Measurements from ENCODE around the gene LYRM2.
"Not testable (repeated sequence)": the region's sequence is repeated elsewhere in the genome, so short reads cannot be mapped to it uniquely, and the experiment has no call there.

LYRM2 gene

DNA sequence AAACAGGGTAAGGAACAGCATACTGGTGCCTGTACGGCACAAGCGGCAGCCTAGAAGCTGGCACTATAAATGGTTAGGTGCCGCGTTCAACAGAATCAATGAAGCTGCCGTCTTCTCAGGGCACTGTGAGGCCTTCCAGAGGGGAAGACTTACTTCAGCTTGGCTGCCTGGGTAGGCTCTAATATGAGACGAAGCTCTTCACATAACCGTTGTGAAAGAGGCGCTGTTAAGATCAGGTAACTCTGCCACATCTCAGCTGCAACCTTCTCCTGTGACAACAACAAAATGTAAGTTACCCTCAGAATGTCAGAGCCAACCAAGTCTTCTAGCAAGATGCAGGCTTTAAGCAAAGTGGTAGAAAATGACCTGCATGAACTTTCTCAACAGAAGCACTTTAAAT lies 12.0 kb upstream of the LYRM2 start:
- no peak overlapping the region for H3K4me3 ChIP-seq (ENCODE audit: low read depth, low read length)
- TF ChIP-seq, protein P1, sequence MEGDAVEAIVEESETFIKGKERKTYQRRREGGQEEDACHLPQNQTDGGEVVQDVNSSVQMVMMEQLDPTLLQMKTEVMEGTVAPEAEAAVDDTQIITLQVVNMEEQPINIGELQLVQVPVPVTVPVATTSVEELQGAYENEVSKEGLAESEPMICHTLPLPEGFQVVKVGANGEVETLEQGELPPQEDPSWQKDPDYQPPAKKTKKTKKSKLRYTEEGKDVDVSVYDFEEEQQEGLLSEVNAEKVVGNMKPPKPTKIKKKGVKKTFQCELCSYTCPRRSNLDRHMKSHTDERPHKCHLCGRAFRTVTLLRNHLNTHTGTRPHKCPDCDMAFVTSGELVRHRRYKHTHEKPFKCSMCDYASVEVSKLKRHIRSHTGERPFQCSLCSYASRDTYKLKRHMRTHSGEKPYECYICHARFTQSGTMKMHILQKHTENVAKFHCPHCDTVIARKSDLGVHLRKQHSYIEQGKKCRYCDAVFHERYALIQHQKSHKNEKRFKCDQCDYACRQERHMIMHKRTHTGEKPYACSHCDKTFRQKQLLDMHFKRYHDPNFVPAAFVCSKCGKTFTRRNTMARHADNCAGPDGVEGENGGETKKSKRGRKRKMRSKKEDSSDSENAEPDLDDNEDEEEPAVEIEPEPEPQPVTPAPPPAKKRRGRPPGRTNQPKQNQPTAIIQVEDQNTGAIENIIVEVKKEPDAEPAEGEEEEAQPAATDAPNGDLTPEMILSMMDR (IDR thresholded peaks at IDR 0.05; ENCODE audit: low read depth, low read length, missing control alignments): no peak
- no peak for DNase-seq (ENCODE audit: low read depth)

DNA sequence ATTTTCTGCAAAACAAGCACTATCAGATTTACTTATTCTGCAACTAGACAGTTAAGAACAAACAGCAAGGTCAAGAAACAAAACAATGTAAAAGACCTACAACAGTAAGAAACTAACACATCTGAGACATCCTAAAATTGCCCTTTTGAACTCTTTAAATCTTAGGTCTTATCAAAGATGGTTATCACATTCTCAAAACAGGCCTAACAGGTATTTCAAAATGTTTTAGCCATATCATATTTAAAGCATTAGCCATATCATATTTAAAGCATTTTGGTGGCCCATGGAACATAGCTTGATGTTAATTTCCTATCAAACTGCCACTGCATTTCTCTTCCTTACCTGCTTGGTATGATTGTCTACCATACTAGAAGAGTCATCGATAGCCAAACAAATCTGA lies 11.1 kb upstream of the LYRM2 start:
- DNase-seq (ENCODE audit: low read depth): no peak
- TF ChIP-seq, protein P1 (IDR thresholded peaks at IDR 0.05; ENCODE audit: low read depth, low read length, missing control alignments): no peak
- H3K4me3 ChIP-seq (ENCODE audit: low read depth, low read length): no peak overlapping the region

DNA sequence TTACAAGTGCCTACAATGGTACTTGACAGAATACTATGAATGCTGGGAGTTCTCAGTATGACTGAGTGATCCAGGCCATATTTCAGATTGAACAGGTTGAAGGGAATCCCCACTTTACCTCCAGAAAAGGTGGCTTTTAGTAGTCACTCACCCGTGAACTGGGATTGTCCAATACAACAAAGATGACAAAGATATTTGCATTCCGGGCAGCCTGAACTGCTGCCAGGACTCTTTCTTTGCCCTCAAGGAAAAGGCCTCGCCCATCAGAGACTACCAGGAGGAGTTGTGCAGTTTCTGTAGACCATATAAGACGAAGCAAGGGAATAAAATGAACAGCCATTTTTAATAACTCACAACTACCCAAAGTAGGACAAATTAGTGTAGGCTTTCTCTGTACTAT lies 6.3 kb upstream of the LYRM2 start:
- DNase-seq (ENCODE audit: low read depth): no peak
- no peak overlapping the region for H3K4me3 ChIP-seq (ENCODE audit: low read depth, low read length)
- TF ChIP-seq, protein P1 (IDR thresholded peaks at IDR 0.05; ENCODE audit: low read depth, low read length, missing control alignments): no peak

DNA sequence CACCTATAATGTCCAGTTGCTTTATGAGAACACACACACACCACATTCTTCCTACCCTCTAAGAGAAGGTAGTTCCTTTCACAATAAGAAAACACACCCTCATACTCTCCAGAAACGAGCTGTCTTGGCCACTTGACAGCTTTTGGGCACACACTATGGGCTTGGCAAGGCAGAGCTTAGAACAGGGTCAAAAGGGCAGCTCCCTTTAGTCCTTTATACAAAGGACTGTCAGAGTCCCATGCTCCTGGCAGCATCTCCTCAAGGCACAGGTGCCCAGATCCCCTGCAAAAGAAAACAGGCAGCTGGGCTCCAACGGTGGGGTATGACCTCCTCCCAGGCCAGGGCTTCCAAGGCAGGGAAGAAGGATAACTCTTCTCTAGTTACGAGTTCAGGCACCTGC lies 4.9 kb upstream of the LYRM2 start:
- no peak for DNase-seq (ENCODE audit: low read depth)
- TF ChIP-seq, protein P1 (IDR thresholded peaks at IDR 0.05; ENCODE audit: low read depth, low read length, missing control alignments): no peak
- H3K4me3 ChIP-seq (ENCODE audit: low read depth, low read length): no peak overlapping the region

DNA sequence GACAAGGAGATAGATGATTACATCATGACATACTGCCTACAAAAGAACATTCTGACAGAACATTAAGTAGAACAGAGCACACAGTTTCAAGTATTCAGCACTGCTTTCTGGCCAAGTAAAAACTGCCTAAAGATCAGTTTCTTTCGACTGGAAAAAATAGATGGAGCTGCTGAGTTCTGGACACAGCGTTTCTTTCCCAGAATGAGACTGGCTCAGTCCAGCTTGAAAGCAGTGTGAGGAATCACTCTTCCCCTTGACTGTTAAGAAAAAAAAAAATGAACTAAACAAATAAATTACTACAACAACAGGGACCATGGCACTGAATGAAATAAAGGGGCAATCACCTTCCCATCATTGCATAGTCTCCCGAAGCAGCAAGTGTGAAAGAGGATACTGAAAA lies 4.4 kb upstream of the LYRM2 start:
- H3K4me3 ChIP-seq (ENCODE audit: low read depth, low read length): no peak overlapping the region
- no peak for DNase-seq (ENCODE audit: low read depth)
- TF ChIP-seq, protein P1 (IDR thresholded peaks at IDR 0.05; ENCODE audit: low read depth, low read length, missing control alignments): no peak

DNA sequence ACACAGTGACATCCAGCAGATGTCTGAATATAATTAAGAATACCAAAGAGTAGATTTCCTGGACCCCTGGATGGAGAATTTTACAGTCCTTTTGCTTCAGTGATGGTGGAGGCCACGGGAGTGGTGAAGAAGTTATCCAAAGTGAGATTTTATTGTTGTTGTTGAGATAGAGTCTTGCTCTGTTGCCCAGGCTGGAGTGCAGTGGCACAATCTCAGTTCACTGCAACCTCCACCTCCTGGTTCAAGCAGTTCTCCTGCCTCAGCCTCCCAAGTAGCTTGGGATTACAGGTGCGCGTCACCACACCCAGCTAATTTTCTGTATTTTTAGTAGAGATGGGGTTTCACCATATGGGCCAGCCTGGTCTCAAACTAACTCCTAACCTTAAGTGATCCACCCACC lies 3.0 kb upstream of the LYRM2 start:
- not testable (repeated sequence) for DNase-seq (ENCODE audit: low read depth); H3K4me3 ChIP-seq (ENCODE audit: low read depth, low read length)

DNA sequence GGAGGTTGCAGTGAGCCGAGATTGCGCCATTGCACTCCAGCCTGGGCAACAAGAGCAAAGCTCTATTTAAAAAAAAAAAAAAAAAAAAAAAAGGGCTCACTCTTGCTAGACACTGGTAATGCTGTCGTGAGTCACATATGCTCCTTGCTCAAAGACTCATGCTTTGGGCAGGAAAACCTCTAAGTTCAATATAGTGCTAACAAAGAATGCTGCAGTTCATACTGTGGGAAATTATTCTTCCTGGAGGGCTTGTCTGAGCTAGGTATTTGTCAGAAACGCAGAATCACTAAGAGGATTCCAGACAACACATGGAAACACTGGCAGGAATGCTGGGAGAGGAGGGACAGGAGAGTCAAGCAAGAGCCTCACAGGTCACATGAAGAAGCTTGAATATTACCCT lies 2.3 kb upstream of the LYRM2 start:
- no peak for DNase-seq (ENCODE audit: low read depth)
- no peak overlapping the region for H3K4me3 ChIP-seq (ENCODE audit: low read depth, low read length)
- TF ChIP-seq, protein P1 (IDR thresholded peaks at IDR 0.05; ENCODE audit: low read depth, low read length, missing control alignments): no peak

DNA sequence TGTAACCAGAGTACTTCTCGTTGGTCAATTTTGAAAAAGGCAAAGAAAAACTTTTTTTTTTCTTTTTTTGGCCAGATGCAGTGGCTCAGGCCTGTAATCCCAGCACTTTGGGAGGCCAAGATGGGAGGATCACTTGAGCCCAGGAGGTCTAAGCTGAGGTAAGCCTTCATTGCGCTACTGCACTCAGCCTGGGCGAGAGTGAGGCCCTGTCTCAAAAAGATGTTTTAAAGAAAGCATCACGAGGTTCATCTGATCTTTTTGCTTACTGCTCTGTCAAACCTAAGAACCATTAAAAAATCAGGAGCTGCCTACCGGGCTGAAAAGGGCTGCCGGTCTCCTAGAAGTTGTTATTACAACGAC lies 607 bp downstream of the LYRM2 start:
- H3K4me3 ChIP-seq (ENCODE audit: low read depth, low read length): peak overlapping the region; percentile 82
- DNase-seq (ENCODE audit: low read depth): no peak
- TF ChIP-seq, protein P1 (IDR thresholded peaks at IDR 0.05; ENCODE audit: low read depth, low read length, missing control alignments): no peak

DNA sequence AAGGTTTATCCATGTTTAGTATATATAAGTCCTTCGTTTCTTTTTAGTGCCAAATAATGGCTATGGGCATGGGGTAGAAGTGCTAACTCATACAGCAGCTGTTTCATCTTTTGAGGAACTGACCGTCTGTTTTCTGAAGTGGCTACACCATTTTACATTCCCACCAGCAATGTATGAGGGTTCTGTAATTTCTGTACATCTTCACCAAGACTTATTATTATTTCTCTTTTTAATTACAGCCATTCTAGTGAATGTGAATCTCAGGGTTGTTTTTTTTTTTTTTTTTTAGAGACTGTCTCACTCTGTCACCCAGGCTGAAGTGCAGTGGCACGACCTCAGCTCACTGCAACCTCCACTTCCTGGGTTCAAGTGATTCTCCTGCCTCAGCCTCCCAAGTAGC lies 2.1 kb downstream of the LYRM2 start:
- not testable (repeated sequence) for DNase-seq (ENCODE audit: low read depth); H3K4me3 ChIP-seq (ENCODE audit: low read depth, low read length)

Measured in GM12864 (cell line).